Sigmoid colon (tissue), 4 donors: ENCODE measurements around the gene MS4A14.

Experiments
- CTCF ChIP-seq, 4 experiments: fragments of 450-650 bp in 3 of 4; fragments of 200-600 bp in 1 of 4; IDR thresholded peaks; one replicate each; pipeline ENCODE4 v1.5.1; 2016 to 2019; ENCODE audit warnings: antibody characterized with exemption in 4 of 4, mild to moderate bottlenecking in 3 of 4, moderate library complexity in 2 of 4
- EP300 ChIP-seq, 4 donors: sonication (generic); formaldehyde crosslinking; IDR thresholded peaks; one replicate each; pipeline ENCODE4 v1.6.1; 2017; ENCODE audit warnings: antibody characterized with exemption in 4 of 4
- POLR2A ChIP-seq, 2 donors: fragments of 450-650 bp; IDR thresholded peaks; one replicate each; pipeline ENCODE4 v1.6.1; 2016; ENCODE audit warnings: antibody characterized with exemption in 2 of 2, mild to moderate bottlenecking in 2 of 2, moderate library complexity in 2 of 2
- POLR2AphosphoS5 ChIP-seq, 4 donors: sonication (generic); formaldehyde crosslinking; IDR thresholded peaks; one replicate each; pipeline ENCODE4 v1.6.1; 2017; ENCODE audit warnings: antibody characterized with exemption in 4 of 4

GRCh38 chr11:60396799-60397198 is 540 bp downstream of the MS4A14 start:
- TF ChIP-seq EP300 (IDR thresholded peaks at IDR 0.05) (no peak), CTCF (IDR thresholded peaks at IDR 0.05) (no peak), POLR2A (IDR thresholded peaks at IDR 0.05) (no peak), POLR2AphosphoS5 (IDR thresholded peaks at IDR 0.05) (no peak)
